GM21526 (cell line): ENCODE results near the gene P2RY8.

Experiments
- ATAC-seq: cut with Tn5 transposase; IDR thresholded peaks from one replicate; pipeline ENCODE4 v1.9.1; 2021; ENCODE audit warnings: moderate library complexity; ENCODE audit not compliant: unreplicated experiment, low FRiP score

P2RY8 gene

DNA sequence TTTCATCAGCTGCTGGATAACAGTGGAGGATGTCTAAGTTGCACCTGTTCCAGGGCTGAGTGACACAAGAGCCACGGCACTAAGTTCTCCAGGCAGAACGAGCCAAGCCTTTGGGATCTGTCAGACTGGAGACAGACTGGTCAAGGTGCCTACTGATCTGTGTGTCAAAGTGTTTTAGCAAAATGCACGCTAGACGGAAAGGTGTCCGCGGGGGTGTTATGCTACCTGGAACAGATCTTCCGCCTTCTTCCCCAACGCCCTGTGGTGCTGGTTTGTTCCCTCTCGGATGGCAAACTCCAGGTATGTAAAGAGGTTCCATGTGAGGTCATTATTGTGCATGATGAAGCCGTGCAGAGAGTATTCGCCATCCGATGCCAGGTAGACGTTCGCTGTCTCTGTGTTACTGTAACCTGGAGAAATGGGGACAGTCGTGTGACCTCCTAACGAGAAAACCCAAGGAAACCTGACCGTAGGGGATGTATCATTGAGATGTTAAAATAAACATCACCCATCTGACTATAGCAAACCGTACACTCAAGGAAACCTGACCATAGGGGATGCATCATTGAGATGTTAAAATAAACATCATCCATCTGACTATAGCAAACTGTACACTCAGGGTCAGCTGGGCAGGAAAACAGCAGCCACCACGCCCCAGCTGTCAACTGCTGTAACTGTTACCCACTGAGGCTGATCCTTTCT is 115.4 kb downstream of the P2RY8 start:
- ATAC-seq = no peak

DNA sequence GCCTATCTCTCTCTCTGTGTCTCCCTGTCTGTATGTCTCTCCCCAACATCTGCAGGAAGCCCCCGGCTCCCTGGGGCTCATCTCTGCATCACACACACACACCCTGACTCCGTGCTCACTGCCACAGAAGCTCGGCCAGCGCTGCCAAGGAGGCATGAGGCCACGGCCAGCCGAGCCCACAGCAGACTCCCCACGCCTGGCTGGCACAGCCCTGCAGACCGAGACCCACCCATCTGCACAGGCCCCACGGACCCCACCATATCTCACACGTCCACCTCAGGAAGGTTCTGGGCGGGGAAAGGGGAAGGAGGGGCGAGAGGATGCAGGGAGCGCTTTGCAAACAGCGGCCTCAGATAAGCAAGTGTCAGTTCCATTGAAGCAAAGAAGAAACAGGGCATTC is 116.6 kb downstream of the P2RY8 start:
- no peak for ATAC-seq

DNA sequence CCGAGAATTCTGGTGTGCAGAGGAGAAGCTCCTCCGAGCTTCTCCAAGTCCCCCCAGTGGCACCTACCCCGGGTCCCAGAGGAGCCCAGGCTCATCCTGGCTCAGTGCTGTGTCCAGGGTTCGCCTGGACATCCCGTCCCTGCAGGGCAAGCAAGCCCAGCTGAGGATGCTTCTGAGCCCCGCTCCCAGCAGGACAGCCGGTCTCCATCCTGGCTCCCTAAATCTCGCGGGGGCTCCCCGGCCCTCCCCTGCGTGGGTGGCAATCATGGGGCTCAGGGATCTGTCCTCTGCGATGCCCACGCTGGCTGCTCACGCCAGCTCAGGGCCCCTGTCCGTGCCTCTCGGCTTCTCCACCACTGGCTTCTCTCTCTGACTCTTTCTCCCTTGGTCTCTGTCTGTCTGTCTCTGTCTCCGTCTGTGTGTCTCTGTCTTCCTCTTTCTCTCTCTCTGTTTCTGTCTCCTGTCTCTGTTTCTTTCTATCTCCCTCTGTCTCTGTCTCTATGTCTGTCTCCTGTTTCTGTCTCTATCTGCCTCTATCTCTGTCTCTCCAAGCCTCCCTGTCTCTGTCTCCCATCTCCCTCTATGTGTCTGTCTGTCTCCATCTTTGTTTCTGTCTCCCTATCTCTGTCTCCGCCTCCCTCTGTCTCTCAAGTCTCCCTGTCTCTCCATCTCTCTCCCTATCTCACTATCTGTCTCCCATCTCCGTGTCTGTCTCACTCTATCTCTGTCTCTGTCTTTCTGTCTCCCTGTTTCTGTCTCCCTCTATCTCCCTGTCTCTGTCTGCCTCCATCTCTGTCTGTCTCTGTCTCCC is 117.2 kb downstream of the P2RY8 start:
- no peak for ATAC-seq

DNA sequence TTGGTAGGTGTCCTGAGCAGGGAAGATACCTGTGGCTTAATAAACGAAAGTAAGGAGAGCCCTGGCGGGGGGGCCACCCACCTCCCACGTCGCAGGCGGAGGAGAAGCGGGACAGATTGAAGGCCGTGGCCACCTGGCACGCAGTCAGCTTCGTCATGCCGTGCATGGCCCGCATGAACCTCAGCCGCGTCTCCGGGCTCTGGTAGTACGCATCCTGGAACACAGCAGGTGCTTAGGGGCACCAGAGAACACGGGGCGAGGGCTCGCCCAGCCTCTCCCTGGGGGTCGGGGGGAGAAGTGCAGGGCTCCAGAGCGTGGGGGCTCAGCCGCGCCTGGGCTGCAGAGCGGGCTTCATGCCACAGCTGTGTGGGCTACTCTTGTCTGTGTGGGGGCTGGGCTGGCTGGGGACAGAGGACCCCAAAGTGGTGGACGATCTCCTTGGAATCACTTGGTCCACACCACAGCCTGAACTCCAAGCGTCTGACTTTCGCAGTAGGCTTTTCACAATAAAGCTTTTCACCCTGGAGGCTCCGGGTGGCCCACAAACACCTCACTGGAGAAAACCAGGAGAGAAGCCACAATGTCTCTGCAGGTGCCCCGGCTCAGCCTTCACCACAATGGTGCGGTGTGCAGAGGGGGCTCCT is 118.0 kb downstream of the P2RY8 start:
- no peak for ATAC-seq

DNA sequence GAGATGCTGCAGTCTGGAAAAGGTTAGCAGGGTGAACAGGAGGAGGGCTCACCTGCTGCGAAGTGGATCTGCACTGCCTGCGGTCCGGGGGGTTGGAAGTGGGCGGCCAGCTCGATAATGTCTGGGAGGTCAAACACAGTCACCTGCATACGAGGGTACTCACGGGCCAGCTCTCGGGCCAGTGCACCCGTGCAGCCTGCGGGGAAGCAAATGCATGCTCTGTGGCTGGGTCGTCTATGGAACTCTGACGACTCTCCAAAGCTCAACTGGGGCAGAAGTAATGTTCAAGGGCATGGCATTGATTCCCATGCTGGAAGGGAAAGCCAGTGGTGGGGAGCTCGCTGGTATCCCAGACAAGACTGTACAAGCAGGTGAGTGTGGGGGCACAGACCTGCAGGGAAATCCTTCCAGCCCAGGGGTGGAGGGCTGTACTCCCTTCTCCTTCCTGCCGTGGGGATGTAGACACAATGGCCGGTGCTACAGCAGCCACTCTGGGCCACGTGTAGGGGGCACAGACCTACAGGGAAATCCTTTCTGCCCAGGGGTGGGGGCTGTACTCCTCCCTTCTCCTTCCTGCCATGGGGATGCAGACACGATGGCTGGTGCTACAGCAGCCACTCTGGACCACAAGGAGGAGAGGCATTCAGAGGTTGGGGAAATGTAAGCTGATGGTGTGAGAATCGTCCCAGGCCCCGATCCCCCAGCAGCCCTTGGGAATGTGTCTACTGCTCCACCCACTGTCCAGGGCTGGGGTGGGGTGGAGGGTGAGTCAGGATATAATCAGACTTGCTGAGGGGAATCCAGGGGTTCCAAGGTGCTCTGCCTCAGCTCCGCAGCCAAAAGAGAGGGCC is 118.8 kb downstream of the P2RY8 start:
- ATAC-seq = no peak

DNA sequence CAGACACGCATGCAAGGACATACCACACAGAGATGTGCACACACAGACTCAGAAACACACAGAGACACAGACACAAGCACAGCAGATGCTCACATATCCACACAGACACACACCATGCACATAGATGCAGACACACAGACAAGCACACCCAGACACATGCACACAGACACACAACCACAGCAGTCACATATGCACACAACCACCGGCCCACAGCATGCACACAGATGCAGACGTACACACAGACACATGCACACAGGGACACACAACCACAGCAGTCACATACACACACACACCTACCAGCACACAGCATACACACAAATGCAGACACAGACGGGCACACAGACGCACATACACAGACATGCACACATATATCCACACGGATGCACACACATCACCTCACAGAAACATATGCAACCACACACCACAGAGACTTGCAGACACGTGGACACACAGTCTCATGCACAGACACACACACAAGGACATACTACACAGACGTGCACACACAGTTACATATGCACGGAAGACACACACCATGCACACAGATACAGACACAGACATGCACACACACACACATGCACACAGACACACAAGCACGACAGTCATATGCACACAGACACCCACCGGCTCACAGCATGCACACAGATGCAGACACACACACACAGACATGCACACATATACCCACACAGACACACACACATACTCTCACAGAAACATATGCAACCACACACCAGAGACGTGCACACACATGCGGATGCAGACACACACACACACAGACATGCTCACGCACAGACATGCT is 119.8 kb downstream of the P2RY8 start:
- ATAC-seq = no peak

DNA sequence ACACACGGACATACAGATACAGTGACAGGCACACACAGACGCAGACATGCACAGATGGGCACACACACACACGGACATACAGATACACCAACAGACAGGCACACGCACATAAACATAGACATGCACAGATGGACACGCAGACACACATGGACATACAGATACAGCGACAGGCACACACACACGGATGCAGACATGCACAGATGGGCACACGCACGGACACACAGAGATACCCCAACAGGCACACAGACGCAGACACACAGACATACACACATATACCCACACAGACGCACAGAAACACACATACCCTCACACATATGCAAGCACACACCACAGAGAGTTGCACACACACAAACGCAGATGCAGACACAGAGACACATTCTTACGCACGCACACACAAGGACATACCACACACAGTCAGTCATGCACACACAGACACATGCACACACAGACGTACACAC is 120.6 kb downstream of the P2RY8 start:
- ATAC-seq = no peak
